ENCODE results near the gene ITGA7. TPM values are rescaled to one million over a fixed set of nuclear protein-coding genes. Genes with fewer than 3 reads are reported as not detected.

Gene ITGA7
- total and polyA plus RNA-seq, 3 donors from 2014 or later, result 26.4 to 43.3 (median 30.6) TPM

GRCh38 chr12:55702861-55703260, 4.8 kb downstream of the ITGA7 start:
- WGBS, 2 donors, result 90 to 92% methylated on average over 8 of the region's 8 CpGs
- Histone ChIP-seq H3K27me3 (no peaks in the 10 kb centered on the region), H3K27ac (no peak overlapping the region), H3K4me1 (peaks cover 6% of the 10 kb centered on the region), H3K36me3 (ENCODE audit: low read depth, missing control alignments) (no peaks in the 10 kb centered on the region), H3K4me3 (no peak overlapping the region), H3K9me3 (no peaks in the 10 kb centered on the region)
- TF ChIP-seq POLR2A (IDR thresholded peaks at IDR 0.05), result no peak
- TF ChIP-seq, protein P1, sequence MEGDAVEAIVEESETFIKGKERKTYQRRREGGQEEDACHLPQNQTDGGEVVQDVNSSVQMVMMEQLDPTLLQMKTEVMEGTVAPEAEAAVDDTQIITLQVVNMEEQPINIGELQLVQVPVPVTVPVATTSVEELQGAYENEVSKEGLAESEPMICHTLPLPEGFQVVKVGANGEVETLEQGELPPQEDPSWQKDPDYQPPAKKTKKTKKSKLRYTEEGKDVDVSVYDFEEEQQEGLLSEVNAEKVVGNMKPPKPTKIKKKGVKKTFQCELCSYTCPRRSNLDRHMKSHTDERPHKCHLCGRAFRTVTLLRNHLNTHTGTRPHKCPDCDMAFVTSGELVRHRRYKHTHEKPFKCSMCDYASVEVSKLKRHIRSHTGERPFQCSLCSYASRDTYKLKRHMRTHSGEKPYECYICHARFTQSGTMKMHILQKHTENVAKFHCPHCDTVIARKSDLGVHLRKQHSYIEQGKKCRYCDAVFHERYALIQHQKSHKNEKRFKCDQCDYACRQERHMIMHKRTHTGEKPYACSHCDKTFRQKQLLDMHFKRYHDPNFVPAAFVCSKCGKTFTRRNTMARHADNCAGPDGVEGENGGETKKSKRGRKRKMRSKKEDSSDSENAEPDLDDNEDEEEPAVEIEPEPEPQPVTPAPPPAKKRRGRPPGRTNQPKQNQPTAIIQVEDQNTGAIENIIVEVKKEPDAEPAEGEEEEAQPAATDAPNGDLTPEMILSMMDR (IDR thresholded peaks at IDR 0.05), result no peak
- no peak for DNase-seq
- intact Hi-C loops (cut with DNase I; ENCODE audit: low total_unique reads), result no loop called here

DNA sequence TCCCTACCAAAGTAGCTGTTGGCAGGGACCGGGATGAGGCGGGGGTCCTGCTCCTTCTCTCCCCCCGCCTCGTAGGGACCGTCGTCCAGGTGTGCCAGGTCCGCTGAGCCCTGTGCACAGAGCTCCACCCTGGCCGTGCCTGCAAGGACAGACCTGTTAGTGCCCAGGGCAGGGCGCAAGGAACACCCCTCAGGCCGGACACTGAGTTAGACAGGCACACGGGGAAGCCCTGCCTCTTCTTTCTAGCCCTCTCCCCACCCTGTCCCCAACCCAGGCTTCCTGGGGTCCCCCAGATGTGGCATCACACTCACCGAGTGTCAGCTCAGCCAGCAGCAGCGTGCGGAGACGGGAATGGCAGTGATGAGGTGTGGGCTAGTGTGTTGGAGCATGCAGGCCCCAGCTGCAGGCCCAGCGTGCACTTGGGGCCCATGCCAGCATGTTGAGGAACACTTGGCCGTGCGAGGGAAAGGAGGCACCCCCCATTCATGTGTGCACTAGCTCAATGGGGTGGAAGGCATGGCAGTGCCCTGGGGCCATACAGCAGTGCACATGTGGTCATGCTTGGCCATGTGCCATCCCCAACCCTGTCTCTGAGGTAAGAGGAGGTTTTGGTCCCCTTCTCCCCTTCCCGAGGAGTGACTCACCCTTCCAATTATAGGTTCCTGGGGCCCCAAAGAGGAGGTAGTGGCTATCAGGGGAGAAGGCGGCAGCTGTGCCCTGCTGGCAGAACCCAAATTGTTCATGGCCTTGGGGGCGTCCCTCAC, 7.3 kb downstream of the ITGA7 start:
- WGBS, 2 donors, result 85 to 91% methylated on average over 19 to 21 of the region's 21 CpGs
- H3K27me3 ChIP-seq, result no peaks in the 10 kb centered on the region
- no peak overlapping the region for H3K4me3 ChIP-seq
- H3K4me1 ChIP-seq, result no peaks in the 10 kb centered on the region
- TF ChIP-seq POLR2A (IDR thresholded peaks at IDR 0.05), result no peak
- TF ChIP-seq, protein P1 (IDR thresholded peaks at IDR 0.05), result no peak
- no peaks in the 10 kb centered on the region for H3K36me3 ChIP-seq (ENCODE audit: low read depth, missing control alignments)
- no peak overlapping the region for H3K27ac ChIP-seq
- DNase-seq, result no peak
- intact Hi-C loops (cut with DNase I; ENCODE audit: low total_unique reads), result no loop called here
- no peaks in the 10 kb centered on the region for H3K9me3 ChIP-seq

- Histone ChIP-seq H3K4me1 (no peaks in the 10 kb centered on the region), H3K4me3 (no peak overlapping the region), H3K27me3 (no peaks in the 10 kb centered on the region), H3K36me3 (ENCODE audit: low read depth, missing control alignments) (no peaks in the 10 kb centered on the region), H3K27ac (no peak overlapping the region), H3K9me3 (no peaks in the 10 kb centered on the region)
- 82 to 93% methylated on average over 5 of the region's 5 CpGs for WGBS, 2 donors
- intact Hi-C loops (cut with DNase I; ENCODE audit: low total_unique reads), result no loop called here
- no peak for DNase-seq
- TF ChIP-seq, protein P1 (IDR thresholded peaks at IDR 0.05), result no peak
These were observed 8.1 kb downstream of the ITGA7 start for GRCh38 chr12:55699471-55700055.

DNA sequence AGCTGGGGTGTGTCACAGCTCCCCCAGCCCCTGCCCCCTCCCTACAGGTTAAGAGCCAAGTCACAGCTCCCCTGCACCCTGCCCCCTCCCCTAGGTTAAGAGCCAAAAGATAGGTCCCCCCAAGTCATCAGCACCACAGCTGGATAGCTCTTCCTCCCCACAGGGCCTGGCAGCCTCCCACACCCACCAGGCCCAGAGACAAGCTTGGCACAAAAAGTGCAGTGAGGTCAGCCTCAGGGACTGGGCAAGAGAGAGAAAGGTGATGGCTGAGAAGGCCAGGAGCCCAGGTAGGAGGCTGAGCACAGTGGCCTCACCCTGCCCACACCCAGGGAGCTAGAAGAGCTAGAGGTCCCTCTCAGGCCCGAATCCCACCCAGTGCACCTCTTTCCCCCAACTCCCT, 8.7 kb downstream of the ITGA7 start:
- no peaks in the 10 kb centered on the region for H3K4me1 ChIP-seq
- no peak for DNase-seq

More for the DNA sequence above, 8.7 kb downstream of the ITGA7 start:
- TF ChIP-seq, protein P1 (IDR thresholded peaks at IDR 0.05), result no peak
- TF ChIP-seq POLR2A (IDR thresholded peaks at IDR 0.05), result no peak
- no peak overlapping the region for H3K27ac ChIP-seq
- WGBS, 2 donors, result 79 to 100% methylated on average over 1 of the region's 1 CpG
- H3K9me3 ChIP-seq, result no peaks in the 10 kb centered on the region
- H3K4me3 ChIP-seq, result no peak overlapping the region
- no peaks in the 10 kb centered on the region for H3K36me3 ChIP-seq (ENCODE audit: low read depth, missing control alignments)
- intact Hi-C loops (cut with DNase I; ENCODE audit: low total_unique reads), result no loop called here
- H3K27me3 ChIP-seq, result no peaks in the 10 kb centered on the region
